Erythroblast (primary cell): ENCODE measurements around the gene ZNF189.

Source experiments
- GATA1 ChIP-seq: IDR thresholded peaks from 2 replicates; pipeline ENCODE4 v1.6.1; 2011; ENCODE audit warnings: low read depth, mild to moderate bottlenecking, control low read depth, low read length, moderate library complexity
- POLR2A ChIP-seq: IDR thresholded peaks from 2 replicates; pipeline ENCODE4 v1.6.1; 2011; ENCODE audit warnings: mild to moderate bottlenecking, low read length

- TF ChIP-seq POLR2A = no peak
- TF ChIP-seq GATA1 = no peak
These were observed 39.9 kb downstream of the ZNF189 start for GRCh38 chr9:101438523-101438922.
